NAMALWA (cell line): ENCODE data around the gene PCGF3.
"Not testable (repeated sequence)": the region's sequence is repeated elsewhere in the genome, so short reads cannot be mapped to it uniquely, and the experiment has no call there.

Source experiments
- DNase-seq: peaks from one replicate; pipeline ENCODE4 v3.0.0-alpha.2; 2015; ENCODE audit warnings: low spot score

The PCGF3 gene

DNA sequence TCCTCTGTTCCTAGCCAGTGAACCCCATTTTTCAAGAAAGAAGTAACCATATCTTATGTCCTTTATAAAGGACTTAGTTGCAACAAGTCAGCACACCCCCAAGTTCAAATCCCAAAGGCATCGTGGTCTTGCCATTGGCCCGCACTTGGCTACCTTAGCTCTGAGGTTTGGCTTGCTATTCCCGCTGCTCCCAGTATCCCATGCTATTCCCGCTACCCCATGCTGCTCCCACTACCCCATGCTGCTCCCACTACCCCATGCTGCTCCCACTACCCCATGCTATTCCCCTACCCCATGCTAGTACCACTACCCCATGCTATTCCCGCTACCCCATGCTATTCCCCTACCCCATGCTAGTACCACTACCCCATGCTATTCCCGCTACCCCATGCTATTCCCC lies 37.4 kb upstream of the PCGF3 start:
- not testable (repeated sequence) for DNase-seq

DNA sequence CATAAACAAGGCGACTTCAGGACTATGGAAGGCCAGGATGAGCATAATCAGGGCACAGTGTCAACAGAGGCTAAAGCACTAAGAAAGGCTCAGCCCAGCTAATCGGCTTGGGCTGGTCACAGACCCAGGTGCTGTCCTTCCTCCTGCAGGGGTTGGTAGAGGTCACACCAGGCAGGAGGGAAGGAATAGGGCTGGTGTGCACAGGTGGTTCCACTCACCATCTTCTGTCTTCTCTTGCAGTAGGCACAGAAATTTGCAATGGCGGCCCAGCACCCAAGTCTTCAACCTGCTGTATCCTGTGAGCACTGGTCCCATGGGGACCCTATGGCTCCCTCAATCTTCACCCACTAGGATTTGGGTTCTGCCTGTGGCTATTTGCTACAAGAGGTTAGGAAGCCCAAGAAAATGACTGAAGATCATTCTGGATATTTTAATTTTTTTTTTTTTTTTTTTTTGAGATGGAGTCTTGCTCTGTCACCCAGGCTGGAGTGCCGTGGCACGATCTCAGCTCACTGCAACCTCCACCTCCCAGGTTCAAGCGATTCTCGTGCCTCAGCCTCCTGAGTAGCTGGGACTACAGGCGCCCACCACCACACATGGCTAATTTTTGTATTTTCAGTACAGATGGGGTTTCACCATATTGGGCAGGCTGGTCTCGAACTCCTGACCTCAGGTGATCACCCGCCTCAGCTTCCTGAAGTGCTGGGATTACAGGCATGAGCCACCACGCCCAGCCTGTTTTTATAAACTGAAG lies 35.6 kb upstream of the PCGF3 start:
- DNase-seq = not testable (repeated sequence)

DNA sequence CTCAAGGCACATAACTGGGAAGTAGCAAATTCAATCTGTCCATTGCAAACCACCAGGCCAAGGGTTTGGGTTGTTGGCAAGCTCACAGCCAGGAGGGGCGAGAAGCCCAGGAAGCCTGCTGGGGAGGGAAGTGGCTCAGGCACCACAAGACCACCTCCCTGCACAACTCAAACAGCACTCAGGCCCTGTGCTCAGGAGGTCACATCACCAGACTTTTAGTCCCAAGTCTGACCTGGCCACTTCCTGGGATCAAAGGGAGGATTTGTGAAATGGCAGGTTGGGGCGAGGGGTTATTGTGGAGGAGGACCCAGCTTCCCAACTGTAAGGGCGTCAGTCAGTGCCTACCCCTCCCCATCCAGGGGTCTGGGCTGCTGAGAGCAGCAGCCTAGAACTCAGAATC lies 33.9 kb upstream of the PCGF3 start:
- no peak for DNase-seq

GRCh38 chr4:673349-674091 lies 32.1 kb upstream of the PCGF3 start:
- DNase-seq = no peak

GRCh38 chr4:674172-675035 lies 31.2 kb upstream of the PCGF3 start, which contains the start of the genes ATP5ME and MYL5:
ATP5ME (minus strand) TSS chr4:674276; CDS start chr4:674247, 29 bp downstream.
MYL5 (plus strand) TSS chr4:674542; CDS start chr4:678027, 3,485 bp downstream.
- DNase-seq = peak; percentile 98

DNA sequence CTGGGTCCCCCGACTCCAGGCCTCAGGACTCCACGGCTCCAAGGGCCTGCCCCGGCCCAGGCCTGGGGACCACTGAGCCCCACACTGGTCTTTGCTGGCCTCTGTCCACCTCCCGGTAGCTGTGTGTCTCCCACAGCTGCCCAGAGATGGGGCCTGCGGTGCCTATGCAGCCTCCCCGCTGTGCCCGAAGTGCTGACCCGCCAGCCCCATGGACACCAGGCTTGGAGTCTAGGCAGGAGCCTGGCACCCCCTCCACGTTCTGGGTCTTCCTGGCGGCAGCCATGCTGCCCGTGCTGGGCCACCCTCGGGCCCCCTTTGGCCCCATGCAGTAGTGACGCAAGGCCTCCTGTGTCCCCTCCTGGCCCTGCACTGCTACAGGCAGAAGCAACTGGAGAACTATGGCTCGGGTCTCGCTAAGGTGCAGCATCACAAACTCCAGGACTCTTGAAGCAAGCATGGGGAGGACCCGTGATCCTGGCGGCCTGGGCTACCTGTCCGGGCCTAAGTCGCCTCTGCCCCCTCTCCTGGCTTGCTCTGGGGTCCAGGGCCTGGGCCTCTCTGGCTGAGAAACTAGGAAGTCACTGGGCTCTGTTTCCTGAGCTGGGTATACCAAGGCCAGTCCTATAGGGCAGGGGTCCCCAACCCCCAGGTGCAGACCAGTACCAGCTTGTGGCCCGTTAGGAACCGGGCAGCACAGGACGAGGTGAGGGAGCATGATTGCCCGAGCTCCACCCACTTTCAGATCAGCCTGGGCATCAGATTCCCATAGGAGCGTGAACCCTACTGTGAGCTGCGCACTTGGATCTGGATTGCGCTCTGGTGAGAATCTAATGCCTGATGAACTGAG lies 30.4 kb upstream of the PCGF3 start:
- DNase-seq = peak; percentile 31

GRCh38 chr4:675980-676870 lies 29.4 kb upstream of the PCGF3 start:
- DNase-seq = peak; percentile 90

DNA sequence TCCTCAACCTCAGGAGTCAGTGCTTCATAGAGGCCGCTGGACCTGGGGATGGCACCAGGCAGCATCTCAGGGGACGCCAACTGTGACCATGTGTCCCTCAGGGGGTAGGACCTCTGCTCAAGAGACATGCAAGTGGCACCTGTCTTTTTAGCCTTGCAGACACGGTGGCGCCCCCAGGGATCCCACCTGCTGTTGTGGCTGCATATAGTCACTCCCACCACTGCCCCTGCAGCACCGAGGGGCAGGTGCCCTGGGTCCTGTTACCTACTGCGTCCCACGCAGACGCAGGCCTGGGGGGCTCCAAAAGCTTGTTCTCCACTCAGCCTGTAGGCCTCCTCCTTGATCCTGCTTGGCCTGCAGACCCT lies 28.8 kb upstream of the PCGF3 start:
- peak; percentile 76 for DNase-seq

DNA sequence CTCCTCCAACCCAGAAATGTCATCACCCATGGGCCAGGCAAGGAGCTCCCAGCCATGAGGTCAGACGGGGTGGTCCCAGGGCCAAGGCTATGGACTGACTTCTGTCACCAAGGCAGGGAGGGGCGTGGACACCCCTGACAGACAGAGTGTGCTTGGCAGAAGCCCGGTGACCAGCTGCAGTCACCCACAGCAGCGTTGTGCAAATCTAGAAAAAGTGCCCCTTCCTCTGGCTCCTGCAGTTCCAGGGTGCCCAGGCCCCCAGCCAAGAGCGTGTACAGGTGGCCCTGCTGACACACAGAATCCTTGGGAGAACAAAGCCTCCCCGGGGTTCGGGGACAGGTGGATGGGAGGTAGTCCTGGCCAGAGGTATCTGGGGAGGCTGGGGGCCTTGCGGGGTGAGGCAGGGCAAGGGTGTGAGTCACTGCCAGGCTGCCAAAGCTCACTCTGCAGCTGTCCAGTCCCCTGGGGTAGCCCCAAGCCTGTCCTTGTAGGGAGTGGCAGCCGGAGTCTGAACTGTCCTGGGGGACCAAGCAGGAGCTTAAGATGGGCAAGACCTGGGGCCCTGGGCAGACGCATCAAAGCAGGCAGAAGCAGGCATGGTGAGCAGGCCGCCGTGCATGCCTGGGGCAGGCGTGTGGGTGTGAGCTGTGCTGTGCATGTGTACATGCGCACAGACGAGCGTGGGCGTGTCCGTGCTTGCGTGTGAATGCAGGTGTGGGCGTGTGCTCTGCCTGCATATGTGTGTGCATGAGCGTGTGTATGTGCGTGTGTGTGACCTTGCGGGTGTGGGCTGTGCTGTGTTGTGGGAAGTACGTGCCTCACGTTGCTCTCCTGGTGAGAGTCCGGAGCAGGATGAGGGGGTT lies 28.0 kb upstream of the PCGF3 start:
- DNase-seq = no peak

- DNase-seq = no peak
Observed at GRCh38 chr4:678331-679103, 27.1 kb upstream of the PCGF3 start.

DNA sequence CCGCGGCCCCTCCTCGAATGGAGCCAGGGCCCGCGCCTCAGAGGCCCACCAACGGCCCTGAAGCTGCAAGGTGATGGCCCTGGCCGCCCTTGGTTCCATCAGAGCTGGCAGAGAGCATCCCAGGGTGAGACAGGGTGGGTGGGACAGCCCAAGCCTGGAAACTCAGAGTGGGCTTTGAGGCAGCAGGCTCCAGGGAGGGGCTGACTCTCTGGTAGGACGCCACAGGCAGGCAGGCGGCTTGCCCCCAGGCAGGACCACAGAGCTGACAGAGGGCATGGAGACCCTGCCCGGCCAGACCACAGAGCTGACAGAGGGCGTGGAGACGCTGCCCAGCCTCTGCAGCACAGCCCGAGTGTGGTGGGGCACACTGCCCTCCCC lies 26.5 kb upstream of the PCGF3 start:
- DNase-seq = no peak

GRCh38 chr4:679629-680028 lies 26.0 kb upstream of the PCGF3 start:
- DNase-seq = no peak

DNA sequence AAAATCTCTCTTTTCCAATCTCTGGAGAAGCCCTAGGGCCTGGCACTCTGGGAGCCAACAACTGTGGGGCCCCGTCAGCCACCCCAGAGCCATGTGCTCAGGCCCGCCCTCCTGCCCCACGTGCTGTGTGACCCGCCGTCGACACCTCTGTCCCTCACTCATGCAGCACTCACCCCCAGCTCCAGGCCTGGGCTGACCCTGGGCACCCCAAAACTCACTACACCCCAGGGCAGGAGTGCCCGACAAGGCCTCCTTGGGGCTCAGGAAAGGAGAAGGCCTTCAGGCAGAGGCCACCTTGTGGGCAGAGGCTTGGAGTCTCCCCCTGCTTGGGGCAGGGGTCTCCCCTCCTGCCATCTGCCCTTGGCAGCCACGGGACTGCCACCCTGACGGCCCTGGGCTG lies 25.5 kb upstream of the PCGF3 start:
- no peak for DNase-seq

DNA sequence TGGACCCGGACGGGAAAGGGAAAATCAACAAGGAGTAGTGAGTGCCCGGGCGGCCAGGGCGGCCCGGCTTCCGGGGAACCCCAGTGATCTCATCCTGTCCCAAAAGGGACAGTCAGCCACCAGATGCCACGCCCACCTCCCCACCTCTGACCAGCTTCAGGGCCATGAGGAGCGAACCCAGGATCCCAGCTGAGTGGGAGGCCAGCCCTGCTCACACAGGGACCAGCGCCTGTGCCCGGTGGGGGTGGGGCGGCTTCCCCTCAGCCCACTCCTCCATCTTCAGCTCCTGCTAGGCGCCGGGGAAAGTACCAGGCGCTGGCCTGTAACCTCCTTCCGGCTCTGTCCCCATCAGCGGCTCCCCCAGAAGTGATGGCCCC lies 25.1 kb upstream of the PCGF3 start:
- DNase-seq = no peak

- DNase-seq = peak; percentile 52
Observed at GRCh38 chr4:680928-681645, 24.5 kb upstream of the PCGF3 start.

DNA sequence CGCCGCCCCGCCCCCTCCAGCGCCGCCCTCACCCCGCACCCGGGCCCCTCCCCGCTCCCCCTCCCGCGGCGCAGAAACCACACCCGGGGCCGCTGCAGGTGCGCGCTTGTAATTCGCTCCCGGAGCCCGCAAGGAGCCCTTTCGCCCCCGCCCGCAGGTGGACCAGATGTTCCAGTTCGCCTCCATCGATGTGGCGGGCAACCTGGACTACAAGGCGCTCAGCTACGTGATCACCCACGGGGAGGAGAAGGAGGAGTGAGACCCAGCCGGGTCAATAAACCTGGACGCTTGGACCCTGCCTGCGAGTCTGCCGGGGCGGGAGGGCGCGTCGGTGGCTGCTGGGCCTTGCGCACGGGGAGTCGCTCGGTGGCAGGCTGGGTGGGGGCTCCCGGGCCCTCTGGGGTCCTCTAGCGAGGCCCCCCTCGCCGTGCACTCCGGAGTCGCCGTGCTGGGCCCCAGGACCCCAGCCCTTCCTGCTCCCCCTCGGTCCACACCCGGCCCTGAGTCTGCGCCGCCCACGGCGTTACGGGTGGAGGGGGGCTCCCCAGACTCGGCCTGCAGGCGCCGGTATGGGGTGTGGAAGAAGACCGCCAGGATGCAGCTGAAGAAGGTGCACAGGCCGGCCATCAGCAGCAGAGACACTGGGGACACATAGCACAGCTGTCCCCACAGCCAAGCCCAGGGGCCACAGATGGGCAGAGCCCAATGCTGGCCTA lies 23.7 kb upstream of the PCGF3 start:
- DNase-seq = peak; percentile 52

GRCh38 chr4:682490-683172 lies 23.0 kb upstream of the PCGF3 start:
- DNase-seq = no peak
